Endothelial cell of umbilical vein (primary cell): Measurements from ENCODE around the gene RASGRF1. TPM values are rescaled to one million over a fixed set of nuclear protein-coding genes. Genes with fewer than 3 reads are reported as not detected.

ENCODE experiments used
- BruUV-seq: library from RNA; stranded (reverse); fragments of 400-500 nt; replicated peaks from 2 replicates; lab custom pipeline; 2021; lab: Mats Ljungman, UMichigan
- CTCF ChIA-PET: fragments of 300-600, 350-600 bp; sonication (Branson Sonifier 250); formaldehyde crosslinking; loops from one replicate; lab custom pipeline; 2021; ENCODE audit warnings: antibody characterized with exemption, inconsistent platforms; lab: Charles Lee
- POLR2A ChIA-PET: fragments of 300-600, 350-600 bp; sonication (Branson Sonifier 250); formaldehyde crosslinking; loops from one replicate; lab custom pipeline; 2021; ENCODE audit warnings: antibody characterized with exemption, inconsistent platforms; lab: Charles Lee
- DNase-seq: peaks from one replicate; pipeline ENCODE4 v3.0.0-alpha.2; 2011; ENCODE audit warnings: low read depth, low spot score
- FAIRE-seq: peaks from 2 replicates; lab custom pipeline; 2011; peaks lifted over from hg19 to GRCh38; lab: Jason Lieb, UNC
- H2AFZ ChIP-seq: 2 replicates; pipeline ENCODE4 v1.6.0; 2012; ENCODE audit warnings: low read depth, low read length, control low read depth, inconsistent platforms
- H3K27ac ChIP-seq: 2 replicates; pipeline ENCODE4 v1.5.1; 2011; ENCODE audit warnings: low read depth, mild to moderate bottlenecking, control low read depth, low read length, moderate library complexity; ENCODE audit not compliant: insufficient read depth
- H3K27me3 ChIP-seq, 2 experiments: 2 replicates each; pipeline versions ENCODE4 v1.6.0 to v1.6.1; 2011; ENCODE audit warnings: low read length in 2 of 2, mixed read lengths in 1 of 2; ENCODE audit not compliant: control insufficient read depth in 2 of 2, insufficient read depth in 2 of 2
- H3K36me3 ChIP-seq, 2 experiments: 2 replicates in 1 of 2; 3 replicates in 1 of 2; pipeline ENCODE4 v1.5.1; 2011; ENCODE audit warnings: low read length in 2 of 2, mild to moderate bottlenecking in 1 of 2, moderate library complexity in 1 of 2; ENCODE audit not compliant: control insufficient read depth in 2 of 2, insufficient read depth in 2 of 2; ENCODE audit errors: extremely low read depth in 1 of 2
- H3K4me1 ChIP-seq: 3 replicates; pipeline ENCODE4 v1.5.1; 2011; ENCODE audit warnings: mild to moderate bottlenecking, low read length; ENCODE audit not compliant: control insufficient read depth, insufficient read depth; ENCODE audit errors: extremely low read depth
- H3K4me2 ChIP-seq: 2 replicates; pipeline ENCODE4 v1.6.1; 2011; ENCODE audit warnings: low read length, control low read depth, mixed read lengths; ENCODE audit not compliant: insufficient read depth
- H3K4me3 ChIP-seq, 3 experiments: fragments of 200-600 bp in 1 of 3; sonication (generic), shearing (Covaris generic) in 1 of 3; replicated peaks in 1 of 3; 2 replicates each; pipeline ENCODE4 v1.5.1; 2011 to 2016; ENCODE audit warnings: control low read depth in 3 of 3, low read length in 3 of 3, mild to moderate bottlenecking in 2 of 3, inconsistent platforms in 1 of 3, low read depth in 1 of 3, moderate library complexity in 1 of 3; ENCODE audit not compliant: insufficient read depth in 1 of 3
- H3K79me2 ChIP-seq: 2 replicates; pipeline ENCODE4 v1.6.0; 2012; ENCODE audit warnings: low read length, inconsistent platforms; ENCODE audit not compliant: control insufficient read depth, insufficient read depth
- H3K9ac ChIP-seq: replicated peaks from 2 replicates; pipeline ENCODE3; 2011; ENCODE audit warnings: low read length, control low read depth; ENCODE audit not compliant: insufficient read depth; ENCODE audit errors: extremely low read depth
- H3K9me1 ChIP-seq: replicated peaks from 3 replicates; pipeline ENCODE4 v1.6.0; 2011; ENCODE audit warnings: mild to moderate bottlenecking, low read length; ENCODE audit not compliant: control insufficient read depth, insufficient read depth; ENCODE audit errors: extremely low read depth
- H3K9me3 ChIP-seq: replicated peaks from 2 replicates; pipeline ENCODE4 v1.5.1; 2012; ENCODE audit warnings: low read length, inconsistent platforms; ENCODE audit not compliant: control insufficient read depth, insufficient read depth
- H4K20me1 ChIP-seq: replicated peaks from 2 replicates; pipeline ENCODE3; 2011; ENCODE audit warnings: mild to moderate bottlenecking, low read length; ENCODE audit not compliant: control insufficient read depth, insufficient read depth; ENCODE audit errors: extremely low read depth
- EZH2 ChIP-seq: IDR thresholded peaks from 2 replicates; pipeline ENCODE4 v1.6.1; 2012; ENCODE audit warnings: borderline replicate concordance, low read depth, mild to moderate bottlenecking, moderate library complexity, low read length, inconsistent platforms; ENCODE audit not compliant: severe bottlenecking
- FOS ChIP-seq: IDR thresholded peaks from 2 replicates; pipeline ENCODE4 v1.6.1; 2011; ENCODE audit warnings: mild to moderate bottlenecking, low read length, moderate library complexity, borderline replicate concordance; ENCODE audit not compliant: insufficient read depth
- GATA2 ChIP-seq: IDR thresholded peaks from 2 replicates; pipeline ENCODE4 v1.7.0; 2011; ENCODE audit warnings: low read depth, mild to moderate bottlenecking, moderate library complexity, mixed read lengths, low read length; ENCODE audit not compliant: insufficient read length, insufficient read depth
- JUN ChIP-seq: IDR thresholded peaks from 2 replicates; pipeline ENCODE4 v1.6.1; 2011; ENCODE audit warnings: borderline replicate concordance, low read depth; ENCODE audit not compliant: insufficient read length, insufficient read depth
- MYC ChIP-seq: IDR thresholded peaks from one replicate; pipeline ENCODE4 v1.6.1; 2011; ENCODE audit warnings: mild to moderate bottlenecking, low read depth, low read length
- POLR2A ChIP-seq: IDR thresholded peaks from 2 replicates; pipeline ENCODE4 v1.6.1; 2012; ENCODE audit warnings: low read depth, mild to moderate bottlenecking, control low read depth, low read length
- POLR2AphosphoS5 ChIP-seq: IDR thresholded peaks from 2 replicates; pipeline ENCODE4 v1.6.1; 2012; ENCODE audit warnings: low read depth, mild to moderate bottlenecking, control low read depth, low read length, moderate library complexity; ENCODE audit not compliant: insufficient read depth
- dilution Hi-C: fragments of 300-500 bp; cut with MboI; formaldehyde crosslinking; loops from one replicate; pipeline ENCODE4 v1.15.0; 2019; ENCODE audit warnings: low sequenced_read_pairs; ENCODE audit not compliant: extremely low pct_ligation_motif_present
- intact Hi-C: fragments of 100-400 bp; cut with micrococcal nuclease; formaldehyde crosslinking; loops from one replicate; pipeline ENCODE4 v1.10.0; 2022
- polyA plus RNA-seq, 4 experiments: library from polyadenylated mRNA; depleted of rRNA in 3 of 4; stranded (reverse) in 3 of 4; unstranded in 1 of 4; fragments of >200 nt; gene quantifications; 2 replicates each; pipeline versions ENCODE4 v1.2.1 to v1.2.3, GENCODE V29; 2011 to 2012; ENCODE audit warnings: missing spikeins in 1 of 4
- total RNA-seq: library from RNA; stranded (reverse); gene quantifications from 2 replicates; pipeline ENCODE4 v1.2.3, GENCODE V29; 2021
- TF ChIP-seq, protein P1 (sequence below): IDR thresholded peaks from 2 replicates; pipeline ENCODE4 v1.6.1; 2011; ENCODE audit not compliant: insufficient read depth, insufficient read length
- TF ChIP-seq, protein P2 (sequence below), 2 donors: IDR thresholded peaks; 1 replicate in 1 of 2; 2 replicates in 1 of 2; pipeline ENCODE4 v1.5.1; 2011; ENCODE audit warnings: low read length in 2 of 2, mild to moderate bottlenecking in 2 of 2, moderate library complexity in 2 of 2, control low read depth in 1 of 2, inconsistent platforms in 1 of 2, low read depth in 1 of 2; ENCODE audit not compliant: insufficient read depth in 1 of 2; ENCODE audit errors: extremely low read depth in 1 of 2

RASGRF1 gene
- total and polyA plus RNA-seq, 2 donors (not counting 3 experiments of a cell fraction or from before 2014, with no cell fraction given) = 0.04 TPM; not detected in 1

DNA sequence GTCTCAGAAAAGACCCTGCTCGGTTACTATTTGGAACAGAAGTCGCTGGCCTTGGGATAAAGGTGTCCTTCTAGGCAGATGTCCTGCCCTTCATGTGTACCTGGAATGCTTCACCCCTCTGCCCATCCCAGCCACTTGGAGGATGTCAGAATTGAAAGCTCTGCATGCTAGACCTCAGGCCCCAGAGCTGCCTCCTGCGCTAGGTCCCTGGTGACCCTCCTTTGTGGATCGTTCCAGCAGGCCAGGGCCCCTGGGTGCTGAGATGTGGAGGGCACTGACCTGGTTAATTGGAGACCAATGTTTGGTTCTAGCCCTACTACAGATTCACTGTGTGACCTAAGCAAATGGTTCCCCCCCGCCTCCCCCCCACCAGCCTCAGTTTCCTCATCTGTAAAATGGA, 143.1 kb downstream of the RASGRF1 start:
- Histone ChIP-seq H3K36me3 (no peaks in the 10 kb centered on the region), H2AFZ (no peak overlapping the region), H3K79me2 (no peaks in the 10 kb centered on the region), H3K9ac (no peak overlapping the region), H3K9me3 (no peaks in the 10 kb centered on the region), H3K4me3 (no peak overlapping the region), H3K4me1 (peaks cover 14% of the 10 kb centered on the region), H3K9me1 (no peaks in the 10 kb centered on the region), H3K27ac (no peak overlapping the region), H4K20me1 (no peaks in the 10 kb centered on the region), H3K27me3 (peaks cover 11 to 13% of the 10 kb centered on the region in 2 experiments), H3K4me2 (no peak overlapping the region)
- no peak for TF ChIP-seq GATA2
- no peak for TF ChIP-seq POLR2AphosphoS5
- TF ChIP-seq, protein P1, sequence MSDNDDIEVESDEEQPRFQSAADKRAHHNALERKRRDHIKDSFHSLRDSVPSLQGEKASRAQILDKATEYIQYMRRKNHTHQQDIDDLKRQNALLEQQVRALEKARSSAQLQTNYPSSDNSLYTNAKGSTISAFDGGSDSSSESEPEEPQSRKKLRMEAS = no peak
- no peak for TF ChIP-seq MYC
- no peak for TF ChIP-seq FOS
- TF ChIP-seq, protein P2, sequence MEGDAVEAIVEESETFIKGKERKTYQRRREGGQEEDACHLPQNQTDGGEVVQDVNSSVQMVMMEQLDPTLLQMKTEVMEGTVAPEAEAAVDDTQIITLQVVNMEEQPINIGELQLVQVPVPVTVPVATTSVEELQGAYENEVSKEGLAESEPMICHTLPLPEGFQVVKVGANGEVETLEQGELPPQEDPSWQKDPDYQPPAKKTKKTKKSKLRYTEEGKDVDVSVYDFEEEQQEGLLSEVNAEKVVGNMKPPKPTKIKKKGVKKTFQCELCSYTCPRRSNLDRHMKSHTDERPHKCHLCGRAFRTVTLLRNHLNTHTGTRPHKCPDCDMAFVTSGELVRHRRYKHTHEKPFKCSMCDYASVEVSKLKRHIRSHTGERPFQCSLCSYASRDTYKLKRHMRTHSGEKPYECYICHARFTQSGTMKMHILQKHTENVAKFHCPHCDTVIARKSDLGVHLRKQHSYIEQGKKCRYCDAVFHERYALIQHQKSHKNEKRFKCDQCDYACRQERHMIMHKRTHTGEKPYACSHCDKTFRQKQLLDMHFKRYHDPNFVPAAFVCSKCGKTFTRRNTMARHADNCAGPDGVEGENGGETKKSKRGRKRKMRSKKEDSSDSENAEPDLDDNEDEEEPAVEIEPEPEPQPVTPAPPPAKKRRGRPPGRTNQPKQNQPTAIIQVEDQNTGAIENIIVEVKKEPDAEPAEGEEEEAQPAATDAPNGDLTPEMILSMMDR (IDR thresholded peaks at IDR 0.05; ENCODE audit: extremely low read depth in 1 of 2, insufficient read depth in 1 of 2, low read depth in 1 of 2, low read length in 2 of 2) = no peak
- no peak for TF ChIP-seq JUN
- no peak for TF ChIP-seq POLR2A
- no peak for TF ChIP-seq EZH2
- ChIA-PET POLR2A (no interaction called here), CTCF (interaction anchor here (1.0 to 1.3 kb wide), 3 partner anchors 12 to 60 kb away, joined by 3 to 5 read pairs (median 4); no protein-coding TSS in a partner anchor)
- dilution Hi-C loops (no loop called here), intact Hi-C loops (no loop called here)
- BruUV-seq = no TSS peak
- FAIRE-seq (no peak), DNase-seq (no peak)
